DND-41 (cell line): Measurements from ENCODE around the gene TSC22D1.

Experiments used
- ATAC-seq: fragments of 200-7000 bp; cut with Tn5 transposase; 3 replicates; pipeline ENCODE4 v1.9.1; 2021; ENCODE audit warnings: low read depth; ENCODE audit not compliant: insufficient read depth
- DNase-seq: peaks from one replicate; pipeline ENCODE4 v3.0.0-alpha.2; 2020
- H2AFZ ChIP-seq: 2 replicates; pipeline ENCODE4 v1.6.0; 2012; ENCODE audit warnings: low read depth, low read length
- H3K27ac ChIP-seq: 2 replicates; pipeline ENCODE4 v1.5.1; 2012; ENCODE audit warnings: low read length, inconsistent platforms
- H3K27me3 ChIP-seq: fragments of 200-600 bp; sonication (generic); 2 replicates; pipeline ENCODE4 v1.6.0; 2012; ENCODE audit warnings: low read length, mild to moderate bottlenecking, inconsistent platforms; ENCODE audit not compliant: insufficient read depth, poor library complexity
- H3K36me3 ChIP-seq: 2 replicates; pipeline ENCODE4 v1.5.1; 2012; ENCODE audit warnings: low read length, inconsistent platforms; ENCODE audit not compliant: insufficient read depth
- H3K4me1 ChIP-seq: 2 replicates; pipeline ENCODE4 v1.5.1; 2012; ENCODE audit warnings: mild to moderate bottlenecking, low read length; ENCODE audit not compliant: insufficient read depth
- H3K4me2 ChIP-seq: 2 replicates; pipeline ENCODE4 v1.6.0; 2012; ENCODE audit warnings: mild to moderate bottlenecking, moderate library complexity, low read length, inconsistent platforms; ENCODE audit not compliant: insufficient read depth
- H3K4me3 ChIP-seq, 2 experiments: fragments of 200-600 bp in 1 of 2; shearing (Covaris generic) in 1 of 2; 2 replicates each; pipeline ENCODE4 v1.5.1; 2012 to 2016; ENCODE audit warnings: inconsistent platforms in 2 of 2, low read length in 2 of 2, mild to moderate bottlenecking in 2 of 2, low read depth in 1 of 2, moderate library complexity in 1 of 2
- H3K79me2 ChIP-seq: 2 replicates; pipeline ENCODE4 v1.6.0; 2012; ENCODE audit warnings: low read length, inconsistent platforms; ENCODE audit not compliant: insufficient read depth
- H3K9ac ChIP-seq: 2 replicates; pipeline ENCODE4 v1.6.0; 2012; ENCODE audit warnings: low read depth, mild to moderate bottlenecking, inconsistent platforms, low read length, moderate library complexity
- H3K9me3 ChIP-seq: 2 replicates; pipeline ENCODE4 v1.5.1; 2012; ENCODE audit warnings: low read length, moderate library complexity, mild to moderate bottlenecking, inconsistent platforms; ENCODE audit not compliant: insufficient read depth, severe bottlenecking
- H4K20me1 ChIP-seq: 2 replicates; pipeline ENCODE4 v1.6.0; 2012; ENCODE audit warnings: low read length; ENCODE audit not compliant: insufficient read depth
- EZH2 ChIP-seq: IDR thresholded peaks from 3 replicates; pipeline ENCODE4 v1.6.1; 2012; ENCODE audit warnings: borderline replicate concordance, low read depth, mild to moderate bottlenecking, moderate library complexity, low read length, inconsistent platforms; ENCODE audit not compliant: severe bottlenecking
- TF ChIP-seq, protein P1 (sequence below): IDR thresholded peaks from 2 replicates; pipeline ENCODE4 v1.5.1; 2012; ENCODE audit warnings: borderline replicate concordance, low read length, moderate library complexity, mild to moderate bottlenecking; ENCODE audit not compliant: poor library complexity, severe bottlenecking; ENCODE audit errors: extremely low read depth

TSC22D1 gene

DNA sequence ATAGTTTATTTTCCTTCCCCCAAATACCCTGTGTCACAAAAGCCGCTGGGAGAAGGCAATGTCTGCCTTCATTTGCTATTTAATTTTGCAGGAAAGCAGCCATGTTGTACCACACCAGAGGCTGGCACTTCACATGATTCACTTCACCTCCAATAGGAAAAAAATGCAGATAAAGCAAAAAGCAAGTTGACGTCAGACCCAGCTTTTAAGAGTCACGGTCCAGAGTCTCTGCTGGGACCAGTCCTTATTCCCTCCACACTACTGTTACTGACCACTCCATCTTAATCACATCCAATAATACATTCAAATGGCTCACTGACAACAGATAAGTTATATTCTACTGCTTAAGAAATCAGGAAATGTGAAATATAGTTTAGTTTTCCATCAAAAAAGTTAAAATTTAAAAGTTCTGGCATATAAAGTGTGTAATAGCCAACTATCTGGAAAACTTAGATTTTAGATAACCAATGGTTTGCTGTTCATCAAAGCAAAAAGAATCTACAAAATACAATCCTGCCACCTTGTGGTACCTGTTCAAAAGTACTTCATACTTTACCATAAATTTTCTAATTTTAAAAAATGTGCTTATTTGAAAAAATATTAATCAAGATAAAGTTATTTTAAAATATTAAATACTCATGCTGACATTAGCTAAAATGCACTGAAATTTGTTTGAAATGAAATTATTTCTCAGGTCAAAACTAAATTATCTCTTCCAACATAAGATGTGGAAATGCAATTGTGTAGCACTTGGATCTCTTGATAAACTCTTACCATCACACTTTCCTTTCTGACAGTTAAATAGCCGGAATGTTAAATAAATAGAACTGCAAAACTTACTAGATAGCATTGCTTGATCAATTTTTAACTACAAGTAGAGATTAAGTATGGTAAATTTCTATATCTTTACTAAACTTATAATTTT lies 105.2 kb downstream of the TSC22D1 start:
- TF ChIP-seq, protein P1, sequence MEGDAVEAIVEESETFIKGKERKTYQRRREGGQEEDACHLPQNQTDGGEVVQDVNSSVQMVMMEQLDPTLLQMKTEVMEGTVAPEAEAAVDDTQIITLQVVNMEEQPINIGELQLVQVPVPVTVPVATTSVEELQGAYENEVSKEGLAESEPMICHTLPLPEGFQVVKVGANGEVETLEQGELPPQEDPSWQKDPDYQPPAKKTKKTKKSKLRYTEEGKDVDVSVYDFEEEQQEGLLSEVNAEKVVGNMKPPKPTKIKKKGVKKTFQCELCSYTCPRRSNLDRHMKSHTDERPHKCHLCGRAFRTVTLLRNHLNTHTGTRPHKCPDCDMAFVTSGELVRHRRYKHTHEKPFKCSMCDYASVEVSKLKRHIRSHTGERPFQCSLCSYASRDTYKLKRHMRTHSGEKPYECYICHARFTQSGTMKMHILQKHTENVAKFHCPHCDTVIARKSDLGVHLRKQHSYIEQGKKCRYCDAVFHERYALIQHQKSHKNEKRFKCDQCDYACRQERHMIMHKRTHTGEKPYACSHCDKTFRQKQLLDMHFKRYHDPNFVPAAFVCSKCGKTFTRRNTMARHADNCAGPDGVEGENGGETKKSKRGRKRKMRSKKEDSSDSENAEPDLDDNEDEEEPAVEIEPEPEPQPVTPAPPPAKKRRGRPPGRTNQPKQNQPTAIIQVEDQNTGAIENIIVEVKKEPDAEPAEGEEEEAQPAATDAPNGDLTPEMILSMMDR = peak; percentile 44
- TF ChIP-seq EZH2 = no peak
- H3K4me1 ChIP-seq = no peaks in the 10 kb centered on the region
- no peaks in the 10 kb centered on the region for H3K27me3 ChIP-seq
- no peaks in the 10 kb centered on the region for H3K9me3 ChIP-seq
- H3K79me2 ChIP-seq = 0 out of 2 replicates have a peak, but pooled peaks cover 2% of the 10 kb centered on the region
- no peak overlapping the region for H3K4me2 ChIP-seq
- DNase-seq (no peak), ATAC-seq (no peak)
- no peak overlapping the region for H3K27ac ChIP-seq
- no peak overlapping the region for H3K4me3 ChIP-seq
- no peaks in the 10 kb centered on the region for H3K36me3 ChIP-seq
- no peak overlapping the region for H3K9ac ChIP-seq
- no peaks in the 10 kb centered on the region for H4K20me1 ChIP-seq
- H2AFZ ChIP-seq = no peak overlapping the region

DNA sequence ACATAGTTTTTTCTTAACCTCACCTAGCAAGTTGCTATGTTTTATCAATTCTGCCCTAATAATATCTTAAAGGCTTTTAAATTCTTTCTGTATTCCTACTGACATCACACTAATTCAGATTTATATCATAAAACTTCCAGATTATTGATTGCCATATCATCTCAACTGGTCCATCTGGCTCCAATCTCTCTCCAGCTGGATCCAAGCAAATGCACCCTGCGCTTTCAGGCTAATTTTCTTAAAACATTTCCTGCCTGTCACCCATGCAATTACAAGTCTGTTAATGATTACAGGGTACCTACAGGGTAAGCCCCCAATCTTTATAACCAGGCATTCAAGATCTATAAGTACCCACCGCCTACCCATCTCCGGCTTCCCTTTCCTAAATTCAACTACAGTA lies 107.3 kb downstream of the TSC22D1 start:
- H3K9ac ChIP-seq = no peak overlapping the region
- H3K4me2 ChIP-seq = no peak overlapping the region
- no peaks in the 10 kb centered on the region for H4K20me1 ChIP-seq
- TF ChIP-seq EZH2 = no peak
- TF ChIP-seq, protein P1 = no peak
- no peak for DNase-seq
- H3K9me3 ChIP-seq = no peaks in the 10 kb centered on the region
- no peaks in the 10 kb centered on the region for H3K27me3 ChIP-seq
- H3K4me3 ChIP-seq = no peak overlapping the region
- H2AFZ ChIP-seq = no peak overlapping the region
- ATAC-seq = no peak
- no peak overlapping the region for H3K27ac ChIP-seq
- no peaks in the 10 kb centered on the region for H3K36me3 ChIP-seq
- H3K4me1 ChIP-seq = no peaks in the 10 kb centered on the region
- 0 out of 2 replicates have a peak, but pooled peaks cover 2% of the 10 kb centered on the region for H3K79me2 ChIP-seq

DNA sequence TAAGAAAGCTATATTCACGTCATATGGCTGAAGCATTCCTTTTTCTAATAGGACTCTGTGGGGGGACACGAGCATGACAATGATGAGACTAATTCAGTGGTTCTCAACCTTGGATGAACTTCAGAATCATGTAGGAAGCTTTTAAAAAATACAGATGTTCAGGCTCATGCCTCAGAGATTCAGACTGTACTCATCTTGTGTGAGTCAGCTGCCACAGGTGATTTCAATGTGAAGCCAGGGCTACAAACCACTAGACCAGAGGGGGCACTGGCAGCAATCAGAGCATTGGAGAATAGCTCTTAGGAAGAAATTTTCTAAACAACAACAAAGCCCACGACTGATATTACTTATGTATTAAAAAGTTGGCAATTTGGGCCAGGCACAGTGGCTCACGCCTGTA lies 110.8 kb downstream of the TSC22D1 start:
- ATAC-seq (no peak), DNase-seq (no peak)
- Histone ChIP-seq H3K4me3 (no peak overlapping the region), H3K9me3 (no peaks in the 10 kb centered on the region), H3K27ac (no peak overlapping the region), H3K4me1 (no peaks in the 10 kb centered on the region), H3K79me2 (0 out of 2 replicates have a peak, but pooled peaks cover 2% of the 10 kb centered on the region), H4K20me1 (no peaks in the 10 kb centered on the region), H3K27me3 (no peaks in the 10 kb centered on the region), H2AFZ (no peak overlapping the region), H3K36me3 (no peaks in the 10 kb centered on the region), H3K9ac (no peak overlapping the region), H3K4me2 (no peak overlapping the region)
- TF ChIP-seq, protein P1 = no peak
- no peak for TF ChIP-seq EZH2
